HepG2 (cell line): ENCODE data around the gene TMCC1. TPM values are rescaled to one million over a fixed set of nuclear protein-coding genes. Genes with fewer than 3 reads are reported as not detected.
A peak's percentile ranks its signal among the peaks of the same experiment; 100 is the strongest.

Experiments used
- CREM ChIP-seq, 2 experiments: sonication (generic) in 1 of 2; formaldehyde crosslinking in 1 of 2; IDR thresholded peaks; 2 replicates each; pipeline versions ENCODE4 v1.4.0 to v1.6.1; 2016 to 2020; ENCODE audit warnings: antibody characterized with exemption in 1 of 2, mild to moderate bottlenecking in 1 of 2, missing genetic modification reagents in 1 of 2
- DPF2 ChIP-seq: sonication (generic); formaldehyde crosslinking; IDR thresholded peaks from 2 replicates; pipeline ENCODE4 v1.4.0; 2020; ENCODE audit warnings: mild to moderate bottlenecking, low read depth, missing genetic modification reagents, borderline replicate concordance
- ELF4 ChIP-seq: sonication (generic); formaldehyde crosslinking; IDR thresholded peaks from 2 replicates; pipeline ENCODE4 v1.5.0; 2020; ENCODE audit warnings: missing genetic modification reagents, mild to moderate bottlenecking, moderate library complexity, borderline replicate concordance
- GATAD1 ChIP-seq: IDR thresholded peaks from 2 replicates; pipeline ENCODE4 v1.6.1; 2016; ENCODE audit warnings: missing genetic modification reagents, missing compliant biosample characterization
- GLI4 ChIP-seq: sonication (generic); formaldehyde crosslinking; IDR thresholded peaks from 2 replicates; pipeline ENCODE4 v1.5.1; 2020; ENCODE audit warnings: missing genetic modification reagents, mild to moderate bottlenecking, moderate library complexity, borderline replicate concordance
- MED1 ChIP-seq: sonication (generic); formaldehyde crosslinking; IDR thresholded peaks from 2 replicates; pipeline ENCODE4 v1.4.0; 2020; ENCODE audit warnings: missing genetic modification reagents
- MYNN ChIP-seq: sonication (generic); formaldehyde crosslinking; IDR thresholded peaks from 2 replicates; pipeline ENCODE4 v1.4.0; 2020; ENCODE audit warnings: mild to moderate bottlenecking, low read depth, missing genetic modification reagents
- NFKB2 ChIP-seq: sonication (generic); formaldehyde crosslinking; IDR thresholded peaks from 2 replicates; pipeline ENCODE4 v1.4.0; 2020; ENCODE audit warnings: missing genetic modification reagents, borderline replicate concordance
- POLR2A ChIP-seq, 2 experiments: IDR thresholded peaks; 2 replicates each; pipeline ENCODE4 v1.6.1; 2011; ENCODE audit warnings: low read depth in 2 of 2, low read length in 2 of 2, mild to moderate bottlenecking in 1 of 2, moderate library complexity in 1 of 2; ENCODE audit not compliant: insufficient read depth in 1 of 2
- SIN3A ChIP-seq: IDR thresholded peaks from 2 replicates; pipeline ENCODE4 v1.6.1; 2011; ENCODE audit warnings: low read depth, mild to moderate bottlenecking, control low read depth, low read length, borderline replicate concordance
- SIX1 ChIP-seq: sonication (generic); formaldehyde crosslinking; IDR thresholded peaks from 2 replicates; pipeline ENCODE4 v1.4.0; 2020; ENCODE audit warnings: missing genetic modification reagents, borderline replicate concordance
- TAF1 ChIP-seq: sonication (generic); formaldehyde crosslinking; IDR thresholded peaks from 2 replicates; pipeline ENCODE4 v1.4.0; 2020; ENCODE audit warnings: missing genetic modification reagents
- ZMYM3 ChIP-seq: sonication (generic); formaldehyde crosslinking; IDR thresholded peaks from 2 replicates; pipeline ENCODE4 v1.5.1; 2020; ENCODE audit warnings: mild to moderate bottlenecking, missing genetic modification reagents
- ZNF160 ChIP-seq: sonication (generic); formaldehyde crosslinking; IDR thresholded peaks from 2 replicates; pipeline ENCODE4 v1.8.0; 2022; ENCODE audit warnings: mild to moderate bottlenecking, inconsistent platforms, missing genetic modification reagents
- ZNF17 ChIP-seq: sonication (generic); formaldehyde crosslinking; IDR thresholded peaks from 2 replicates; pipeline ENCODE4 v1.5.0; 2020; ENCODE audit warnings: mild to moderate bottlenecking, missing genetic modification reagents
- ZNF180 ChIP-seq: sonication (generic); formaldehyde crosslinking; IDR thresholded peaks from 2 replicates; pipeline ENCODE4 v1.4.0; 2020; ENCODE audit warnings: low read depth, missing genetic modification reagents, borderline replicate concordance
- ZNF570 ChIP-seq: sonication (generic); formaldehyde crosslinking; IDR thresholded peaks from 2 replicates; pipeline ENCODE4 v1.4.0; 2020; ENCODE audit warnings: mild to moderate bottlenecking, missing genetic modification reagents, borderline replicate concordance
- polyA plus RNA-seq, 8 experiments: library from polyadenylated mRNA; depleted of rRNA in 3 of 8; stranded (reverse) in 7 of 8; unstranded in 1 of 8; fragments of >200 nt; fragmentation: Illumina TruSeq in 4 of 8; extraction: Trizol in 4 of 8; gene quantifications; 2 replicates each; pipeline versions ENCODE4 v1.2.1 to v1.2.3, GENCODE V29; 2011 to 2016; ENCODE audit warnings: low read depth in 4 of 8, missing spikeins in 1 of 8, mixed read lengths in 1 of 8; ENCODE audit not compliant: insufficient read depth in 1 of 8
- total RNA-seq, 5 experiments: library from RNA; depleted of rRNA; stranded (reverse); fragments of >200 nt; fragmentation: Illumina TruSeq; extraction: Trizol; gene quantifications; 2 replicates each; pipeline ENCODE4 v1.2.3, GENCODE V29; 2016; ENCODE audit warnings: low read depth in 1 of 5
- TF ChIP-seq, protein P1 (sequence below): IDR thresholded peaks from 2 replicates; pipeline ENCODE4 v1.6.1; 2016
- TF ChIP-seq, protein P2 (sequence below): sonication (generic); formaldehyde crosslinking; IDR thresholded peaks from 2 replicates; pipeline ENCODE4 v1.4.0; 2020; ENCODE audit warnings: mild to moderate bottlenecking, missing genetic modification reagents
- TF ChIP-seq, protein P3 (sequence below): sonication (generic); formaldehyde crosslinking; IDR thresholded peaks from 2 replicates; pipeline ENCODE4 v1.5.1; 2020; ENCODE audit warnings: mild to moderate bottlenecking, missing genetic modification reagents, moderate library complexity
- TF ChIP-seq, protein P4 (sequence below): sonication (generic); formaldehyde crosslinking; IDR thresholded peaks from 2 replicates; pipeline ENCODE4 v1.5.1; 2020; ENCODE audit warnings: missing genetic modification reagents, mild to moderate bottlenecking, borderline replicate concordance

TMCC1 gene
- total and polyA plus RNA-seq, 2 of the 13 experiments (the other 11 are each of a cell fraction or from before 2014, with no cell fraction given), result 12.1 to 264 TPM

DNA sequence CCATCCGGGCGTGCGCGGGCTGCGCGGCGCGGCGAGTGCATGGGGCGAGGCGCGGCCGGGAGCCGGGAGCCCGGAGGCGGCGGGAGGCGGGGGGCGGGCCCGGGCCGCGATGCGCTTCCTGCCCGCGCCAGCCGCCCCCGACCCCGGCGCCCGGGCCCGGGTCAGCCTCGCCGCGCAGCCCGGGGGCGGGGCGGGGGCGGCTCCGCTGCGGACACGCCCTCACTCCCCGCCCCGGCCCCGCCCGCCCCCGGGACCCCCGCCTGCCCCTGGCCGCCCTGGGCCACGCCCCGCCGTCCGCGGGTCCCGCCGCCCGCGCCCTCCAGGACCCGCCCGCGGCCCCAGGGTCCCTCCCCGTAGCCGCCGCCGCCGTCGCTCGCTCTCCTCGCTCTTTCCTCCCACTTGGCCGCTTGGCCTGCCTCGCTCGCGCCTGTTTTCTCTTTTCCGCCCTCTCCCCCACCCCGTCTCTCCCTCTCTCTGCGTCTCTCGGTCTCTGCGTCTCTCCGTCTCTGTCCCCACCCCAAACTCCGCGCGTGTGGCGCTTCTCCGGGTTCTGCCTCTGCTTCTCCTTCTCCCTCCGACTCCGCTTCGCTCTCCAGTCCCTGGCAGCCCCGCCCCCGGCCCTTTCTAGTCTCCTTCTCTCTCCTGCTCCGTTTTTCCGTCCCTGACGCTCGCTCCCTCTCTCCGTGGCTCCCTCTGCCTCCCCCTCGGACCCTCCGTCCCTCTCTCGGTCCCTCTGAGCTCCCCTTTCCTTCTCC, 286.7 kb downstream of the TMCC1 start, which contains the start of gene PLXND1 (continued):
- TF ChIP-seq, protein P1, sequence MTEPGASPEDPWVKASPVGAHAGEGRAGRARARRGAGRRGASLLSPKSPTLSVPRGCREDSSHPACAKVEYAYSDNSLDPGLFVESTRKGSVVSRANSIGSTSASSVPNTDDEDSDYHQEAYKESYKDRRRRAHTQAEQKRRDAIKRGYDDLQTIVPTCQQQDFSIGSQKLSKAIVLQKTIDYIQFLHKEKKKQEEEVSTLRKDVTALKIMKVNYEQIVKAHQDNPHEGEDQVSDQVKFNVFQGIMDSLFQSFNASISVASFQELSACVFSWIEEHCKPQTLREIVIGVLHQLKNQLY (CRISPR knock-in tag), result no peak
- no peak for TF ChIP-seq SIX1
- TF ChIP-seq NFKB2, result peak; percentile 62; the same call in 1 of the 2 replicates
- TF ChIP-seq CREM (IDR thresholded peaks at IDR 0.05), result no peak
- TF ChIP-seq CREM (CRISPR knock-in tag; IDR thresholded peaks at IDR 0.05), result no peak
- no peak for TF ChIP-seq MYNN (CRISPR knock-in tag)
- peak; percentile 20; the same call in 1 of the 2 replicates for TF ChIP-seq MED1
- TF ChIP-seq, protein P2, sequence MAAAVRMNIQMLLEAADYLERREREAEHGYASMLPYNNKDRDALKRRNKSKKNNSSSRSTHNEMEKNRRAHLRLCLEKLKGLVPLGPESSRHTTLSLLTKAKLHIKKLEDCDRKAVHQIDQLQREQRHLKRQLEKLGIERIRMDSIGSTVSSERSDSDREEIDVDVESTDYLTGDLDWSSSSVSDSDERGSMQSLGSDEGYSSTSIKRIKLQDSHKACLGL (CRISPR knock-in tag), result no peak
- TF ChIP-seq ELF4 (CRISPR knock-in tag), result no peak
- no peak for TF ChIP-seq GLI4 (CRISPR knock-in tag)
- no peak for TF ChIP-seq GATAD1
- TF ChIP-seq ZNF570 (CRISPR knock-in tag), result no peak
- TF ChIP-seq, protein P3, sequence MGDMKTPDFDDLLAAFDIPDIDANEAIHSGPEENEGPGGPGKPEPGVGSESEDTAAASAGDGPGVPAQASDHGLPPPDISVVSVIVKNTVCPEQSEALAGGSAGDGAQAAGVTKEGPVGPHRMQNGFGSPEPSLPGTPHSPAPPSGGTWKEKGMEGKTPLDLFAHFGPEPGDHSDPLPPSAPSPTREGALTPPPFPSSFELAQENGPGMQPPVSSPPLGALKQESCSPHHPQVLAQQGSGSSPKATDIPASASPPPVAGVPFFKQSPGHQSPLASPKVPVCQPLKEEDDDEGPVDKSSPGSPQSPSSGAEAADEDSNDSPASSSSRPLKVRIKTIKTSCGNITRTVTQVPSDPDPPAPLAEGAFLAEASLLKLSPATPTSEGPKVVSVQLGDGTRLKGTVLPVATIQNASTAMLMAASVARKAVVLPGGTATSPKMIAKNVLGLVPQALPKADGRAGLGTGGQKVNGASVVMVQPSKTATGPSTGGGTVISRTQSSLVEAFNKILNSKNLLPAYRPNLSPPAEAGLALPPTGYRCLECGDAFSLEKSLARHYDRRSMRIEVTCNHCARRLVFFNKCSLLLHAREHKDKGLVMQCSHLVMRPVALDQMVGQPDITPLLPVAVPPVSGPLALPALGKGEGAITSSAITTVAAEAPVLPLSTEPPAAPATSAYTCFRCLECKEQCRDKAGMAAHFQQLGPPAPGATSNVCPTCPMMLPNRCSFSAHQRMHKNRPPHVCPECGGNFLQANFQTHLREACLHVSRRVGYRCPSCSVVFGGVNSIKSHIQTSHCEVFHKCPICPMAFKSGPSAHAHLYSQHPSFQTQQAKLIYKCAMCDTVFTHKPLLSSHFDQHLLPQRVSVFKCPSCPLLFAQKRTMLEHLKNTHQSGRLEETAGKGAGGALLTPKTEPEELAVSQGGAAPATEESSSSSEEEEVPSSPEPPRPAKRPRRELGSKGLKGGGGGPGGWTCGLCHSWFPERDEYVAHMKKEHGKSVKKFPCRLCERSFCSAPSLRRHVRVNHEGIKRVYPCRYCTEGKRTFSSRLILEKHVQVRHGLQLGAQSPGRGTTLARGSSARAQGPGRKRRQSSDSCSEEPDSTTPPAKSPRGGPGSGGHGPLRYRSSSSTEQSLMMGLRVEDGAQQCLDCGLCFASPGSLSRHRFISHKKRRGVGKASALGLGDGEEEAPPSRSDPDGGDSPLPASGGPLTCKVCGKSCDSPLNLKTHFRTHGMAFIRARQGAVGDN (CRISPR knock-in tag), result no peak
- TF ChIP-seq ZNF160 (CRISPR knock-in tag), result peak; percentile 28; the same call in 1 of the 2 replicates
- TF ChIP-seq ZNF17 (CRISPR knock-in tag), result no peak
- TF ChIP-seq DPF2 (CRISPR knock-in tag), result no peak
- no peak for TF ChIP-seq POLR2A (IDR thresholded peaks at IDR 0.05; ENCODE audit: insufficient read depth in 1 of 2, low read depth in 2 of 2, low read length in 2 of 2)
- TF ChIP-seq, protein P4, sequence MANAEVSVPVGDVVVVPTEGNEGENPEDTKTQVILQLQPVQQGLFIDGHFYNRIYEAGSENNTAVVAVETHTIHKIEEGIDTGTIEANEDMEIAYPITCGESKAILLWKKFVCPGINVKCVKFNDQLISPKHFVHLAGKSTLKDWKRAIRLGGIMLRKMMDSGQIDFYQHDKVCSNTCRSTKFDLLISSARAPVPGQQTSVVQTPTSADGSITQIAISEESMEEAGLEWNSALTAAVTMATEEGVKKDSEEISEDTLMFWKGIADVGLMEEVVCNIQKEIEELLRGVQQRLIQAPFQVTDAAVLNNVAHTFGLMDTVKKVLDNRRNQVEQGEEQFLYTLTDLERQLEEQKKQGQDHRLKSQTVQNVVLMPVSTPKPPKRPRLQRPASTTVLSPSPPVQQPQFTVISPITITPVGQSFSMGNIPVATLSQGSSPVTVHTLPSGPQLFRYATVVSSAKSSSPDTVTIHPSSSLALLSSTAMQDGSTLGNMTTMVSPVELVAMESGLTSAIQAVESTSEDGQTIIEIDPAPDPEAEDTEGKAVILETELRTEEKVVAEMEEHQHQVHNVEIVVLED (CRISPR knock-in tag), result no peak
- no peak for TF ChIP-seq ZNF180 (CRISPR knock-in tag)
- TF ChIP-seq TAF1 (CRISPR knock-in tag), result peak; percentile 19; the same call in 1 of the 2 replicates
- TF ChIP-seq ZMYM3 (CRISPR knock-in tag), result no peak
- TF ChIP-seq SIN3A, result 0 out of 2 replicates have a peak, but pooled peaks have one; percentile 5
